Hematopoietic multipotent progenitor cell (in vitro differentiated cells): ENCODE data around the gene ETV2. TPM values are rescaled to one million over a fixed set of nuclear protein-coding genes. Genes with fewer than 3 reads are reported as not detected.
"Not testable (repeated sequence)": the region's sequence is repeated elsewhere in the genome, so short reads cannot be mapped to it uniquely, and the experiment has no call there.

ENCODE experiments used
- DNase-seq, 3 donors: peaks; one replicate each; pipeline ENCODE4 v3.0.0-alpha.2; 2011 to 2015; ENCODE audit warnings: low read depth in 2 of 3, low spot score in 2 of 3
- total RNA-seq: library from RNA; depleted of rRNA; stranded (reverse); fragments of >200 nt; gene quantifications from one replicate; pipeline ENCODE4 v1.2.3, GENCODE V29; 2012

Gene ETV2
- total RNA-seq, 1 donor = 1.1 TPM

DNA sequence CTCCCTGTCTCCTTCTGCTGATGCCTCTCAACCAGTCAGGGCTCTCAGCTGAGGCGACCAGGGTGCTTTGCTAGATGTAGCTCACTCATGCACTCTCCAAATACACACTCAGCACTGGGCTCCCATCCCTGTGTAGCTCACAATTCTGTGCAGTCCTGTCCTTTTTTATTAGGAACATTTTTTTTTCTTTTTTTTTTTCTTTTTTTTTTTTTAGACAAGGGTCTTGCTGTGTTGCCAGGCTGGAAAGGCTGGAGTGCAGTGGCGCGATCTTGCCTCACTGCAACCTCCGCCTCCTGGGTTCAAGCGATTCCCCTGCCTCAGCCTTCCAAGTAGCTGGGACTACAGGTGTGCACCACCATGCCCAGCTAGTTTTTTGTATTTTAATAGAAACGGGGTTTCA is 13.3 kb downstream of the ETV2 start:
- DNase-seq = not testable (repeated sequence)

DNA sequence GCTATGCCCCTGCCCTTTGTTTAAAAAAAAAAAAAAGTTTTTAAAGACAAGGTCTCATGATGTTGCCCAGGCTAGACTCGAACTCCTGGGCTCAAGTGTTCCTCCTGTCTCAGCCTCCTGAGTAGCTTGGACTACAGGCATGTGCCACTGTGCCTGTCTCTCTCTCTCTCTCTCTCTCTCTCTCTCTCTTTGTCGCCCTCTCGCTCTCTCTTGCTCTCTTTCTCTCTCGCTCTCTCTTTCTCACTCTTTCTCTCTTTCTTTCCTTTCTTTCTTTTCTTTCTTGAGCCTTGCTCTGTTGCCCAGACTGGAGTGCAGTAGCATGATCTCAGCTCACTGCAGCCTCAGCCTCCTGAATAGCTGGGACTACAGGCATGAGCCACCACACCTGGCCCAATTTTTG is 14.1 kb downstream of the ETV2 start:
- no peak for DNase-seq

- DNase-seq = no peak
Observed at GRCh38 chr19:35656700-35657099, 15.2 kb downstream of the ETV2 start.

DNA sequence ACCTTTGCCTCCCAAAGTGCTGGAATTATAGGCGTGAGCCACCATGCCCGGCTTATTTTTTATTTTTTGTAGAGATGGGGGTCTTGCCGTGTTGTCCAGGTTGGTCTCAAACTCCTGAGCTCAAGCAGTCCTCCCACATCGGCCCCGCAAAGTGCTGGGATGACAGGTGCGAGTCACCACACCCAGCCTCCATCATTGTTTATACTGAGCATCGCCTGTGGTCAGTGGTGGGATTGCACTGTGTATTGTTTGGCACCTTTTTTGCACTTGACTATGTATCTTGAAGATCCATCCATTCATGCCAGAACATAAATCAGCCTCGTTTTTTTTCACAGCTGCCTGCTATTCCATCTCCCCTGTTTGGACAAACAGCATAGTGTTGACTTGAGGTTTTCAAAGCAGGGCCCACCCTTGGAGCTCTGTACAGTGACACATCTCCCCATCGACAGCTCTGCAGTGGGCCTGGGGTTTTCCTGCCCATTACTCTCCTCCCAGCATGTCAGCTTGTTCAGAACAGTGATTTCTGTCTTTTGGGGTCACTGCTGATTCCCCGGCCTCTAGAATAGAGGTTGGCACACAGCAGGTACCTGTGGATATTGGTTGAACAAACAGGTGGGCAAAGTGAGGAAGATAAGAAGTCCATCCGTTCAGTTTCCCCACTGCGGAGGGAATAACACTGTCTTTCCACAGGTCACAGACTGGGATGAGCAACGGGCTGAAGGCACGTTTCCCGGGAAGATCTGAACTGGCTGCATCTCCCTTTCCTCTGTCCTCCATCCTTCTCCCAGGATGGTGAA is 16.6 kb downstream of the ETV2 start:
- DNase-seq = no peak

GRCh38 chr19:35661995-35662340 is 20.4 kb downstream of the ETV2 start:
- DNase-seq = no peak

- no peak for DNase-seq
Observed at GRCh38 chr19:35663981-35664380, 22.4 kb downstream of the ETV2 start.

GRCh38 chr19:35665157-35665556 is 23.6 kb downstream of the ETV2 start:
- no peak for DNase-seq

- DNase-seq = no peak
Observed at GRCh38 chr19:35665604-35666003, 24.1 kb downstream of the ETV2 start.

DNA sequence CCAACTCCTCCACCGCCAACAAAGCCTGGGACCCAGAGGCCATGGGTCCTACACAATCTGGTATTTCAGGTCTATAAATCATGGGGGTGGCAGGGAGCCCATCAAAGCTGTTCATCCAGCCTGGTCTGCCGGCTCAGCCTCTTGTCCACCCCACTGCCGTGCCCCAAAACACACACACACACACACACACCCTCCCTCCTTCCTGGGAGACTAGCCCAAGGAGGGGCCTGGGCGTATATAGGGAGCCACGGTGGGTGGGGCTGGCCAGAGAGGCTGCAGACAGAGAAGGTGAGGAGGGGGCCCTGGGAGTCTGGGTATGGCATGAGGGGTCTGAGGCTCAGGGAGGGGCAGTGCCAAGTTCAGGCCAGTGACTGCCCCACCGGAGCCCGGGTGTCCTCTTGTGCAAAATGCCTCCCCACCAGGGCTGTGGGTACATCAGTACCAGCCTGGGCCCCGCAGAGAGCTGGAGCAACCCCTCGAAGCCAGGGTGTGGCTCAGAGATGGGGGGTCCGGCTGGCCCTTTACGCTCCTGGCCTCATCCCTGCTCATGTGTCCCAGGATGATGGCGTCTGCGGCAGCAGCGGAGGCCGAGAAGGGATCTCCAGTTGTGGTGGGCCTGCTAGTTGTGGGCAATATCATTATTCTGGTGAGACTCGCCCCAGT is 24.8 kb downstream of the ETV2 start, which contains the start of gene UPK1A:
Gene UPK1A (plus strand): TSS at position 267 of the 663 bp plus-strand sequence. CDS start 296 bp downstream, at position 563.
- no peak for DNase-seq

- no peak for DNase-seq
Observed at GRCh38 chr19:35669566-35669965, 28.0 kb downstream of the ETV2 start.

GRCh38 chr19:35669974-35670373 is 28.4 kb downstream of the ETV2 start:
- no peak for DNase-seq

- DNase-seq = no peak
Observed at GRCh38 chr19:35670686-35671085, 29.1 kb downstream of the ETV2 start.

GRCh38 chr19:35671818-35672217 is 30.3 kb downstream of the ETV2 start:
- DNase-seq = peak in 2 of 3 donors; percentile 51 to 60

GRCh38 chr19:35673121-35673804 is 31.7 kb downstream of the ETV2 start:
- peak in 1 of 3 donors; percentile 14 for DNase-seq

- no peak for DNase-seq
Observed at GRCh38 chr19:35675589-35676140, 34.1 kb downstream of the ETV2 start.

DNA sequence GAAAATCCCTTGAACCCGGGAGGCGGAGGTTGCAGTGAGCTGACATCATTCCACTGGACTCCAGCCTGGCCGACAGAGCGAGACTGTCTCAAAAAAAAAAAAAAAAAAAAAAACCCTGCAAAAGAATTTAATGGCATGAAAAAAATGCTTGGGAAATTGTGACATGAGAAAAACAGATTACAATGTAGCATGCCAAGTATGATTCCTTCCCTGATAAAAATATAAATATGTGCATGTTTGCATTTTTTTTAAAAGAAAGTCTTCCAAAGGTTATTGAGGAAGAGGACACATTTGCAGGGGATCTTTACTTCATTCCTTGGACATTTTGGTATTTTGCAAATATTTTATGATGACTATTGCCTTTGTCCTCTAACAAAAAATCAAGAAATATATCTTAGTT is 48.3 kb downstream of the ETV2 start:
- no peak for DNase-seq

GRCh38 chr19:35691106-35691505 is 49.6 kb downstream of the ETV2 start:
- not testable (repeated sequence) for DNase-seq

DNA sequence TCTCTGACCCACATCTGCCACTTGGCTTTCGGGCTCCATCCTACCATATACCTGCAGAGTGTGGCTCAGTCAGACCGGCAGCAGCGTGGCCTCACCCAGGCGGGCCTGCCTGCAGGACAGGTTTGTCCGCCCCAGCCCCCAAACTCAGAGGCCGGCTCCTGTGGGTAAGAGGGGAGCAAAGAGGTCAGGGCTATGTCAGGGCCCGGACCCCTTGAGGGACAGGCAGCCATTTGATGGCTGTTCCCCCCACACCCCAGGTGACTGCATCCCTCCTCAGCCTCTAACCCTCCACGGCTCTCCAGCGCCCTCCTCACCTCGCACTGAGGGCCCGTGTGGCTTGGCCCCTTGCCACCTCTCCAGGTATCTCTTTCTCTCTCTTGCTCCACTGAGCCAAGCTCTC is 50.5 kb downstream of the ETV2 start:
- no peak for DNase-seq

- DNase-seq = no peak
Observed at GRCh38 chr19:35693422-35693821, 51.9 kb downstream of the ETV2 start.

- DNase-seq = peak; percentile 81 to 93 (median 89)
Observed at GRCh38 chr19:35693835-35694599, 52.5 kb downstream of the ETV2 start.
